OCI-LY7 (cell line): ENCODE data around the gene LEO1.

ENCODE experiments used
- EZH2phosphoT487 ChIP-seq: fragments of 200-600 bp; sonication (generic); IDR thresholded peaks from 2 replicates; pipeline ENCODE4 v1.6.1; 2018; ENCODE audit warnings: low read depth, borderline replicate concordance, mild to moderate bottlenecking, mixed run types, antibody characterized with exemption, low read length, moderate library complexity, mixed read lengths
- TF ChIP-seq, protein P1 (sequence below): fragments of 200-600 bp; sonication (generic); conservative IDR thresholded peaks from 2 replicates; pipeline ENCODE4 v1.5.1; 2014; ENCODE audit warnings: mild to moderate bottlenecking, antibody characterized with exemption, low read length, moderate library complexity, mixed read lengths

DNA sequence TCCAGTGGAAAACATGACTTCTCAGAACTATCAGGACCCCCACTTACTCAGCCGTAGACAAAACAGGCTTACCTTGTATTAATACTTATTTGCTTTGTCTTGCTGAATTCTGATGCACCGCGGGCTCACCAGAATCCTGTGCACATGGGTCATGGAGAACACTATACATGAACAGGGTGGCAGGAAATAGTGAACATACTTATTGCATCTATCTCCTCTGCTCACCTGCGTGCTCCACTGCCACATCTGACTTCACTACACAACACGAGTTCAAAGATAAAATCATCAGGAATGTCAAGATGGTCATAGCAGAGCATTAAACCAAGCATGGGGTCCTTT lies 36.8 kb upstream of the LEO1 start:
- no peak for TF ChIP-seq EZH2phosphoT487
- TF ChIP-seq, protein P1, sequence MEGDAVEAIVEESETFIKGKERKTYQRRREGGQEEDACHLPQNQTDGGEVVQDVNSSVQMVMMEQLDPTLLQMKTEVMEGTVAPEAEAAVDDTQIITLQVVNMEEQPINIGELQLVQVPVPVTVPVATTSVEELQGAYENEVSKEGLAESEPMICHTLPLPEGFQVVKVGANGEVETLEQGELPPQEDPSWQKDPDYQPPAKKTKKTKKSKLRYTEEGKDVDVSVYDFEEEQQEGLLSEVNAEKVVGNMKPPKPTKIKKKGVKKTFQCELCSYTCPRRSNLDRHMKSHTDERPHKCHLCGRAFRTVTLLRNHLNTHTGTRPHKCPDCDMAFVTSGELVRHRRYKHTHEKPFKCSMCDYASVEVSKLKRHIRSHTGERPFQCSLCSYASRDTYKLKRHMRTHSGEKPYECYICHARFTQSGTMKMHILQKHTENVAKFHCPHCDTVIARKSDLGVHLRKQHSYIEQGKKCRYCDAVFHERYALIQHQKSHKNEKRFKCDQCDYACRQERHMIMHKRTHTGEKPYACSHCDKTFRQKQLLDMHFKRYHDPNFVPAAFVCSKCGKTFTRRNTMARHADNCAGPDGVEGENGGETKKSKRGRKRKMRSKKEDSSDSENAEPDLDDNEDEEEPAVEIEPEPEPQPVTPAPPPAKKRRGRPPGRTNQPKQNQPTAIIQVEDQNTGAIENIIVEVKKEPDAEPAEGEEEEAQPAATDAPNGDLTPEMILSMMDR = no peak
